ENCODE results near the gene SNX25.
A peak's percentile ranks its signal among the peaks of the same experiment; 100 is the strongest.

SNX25 gene

DNA sequence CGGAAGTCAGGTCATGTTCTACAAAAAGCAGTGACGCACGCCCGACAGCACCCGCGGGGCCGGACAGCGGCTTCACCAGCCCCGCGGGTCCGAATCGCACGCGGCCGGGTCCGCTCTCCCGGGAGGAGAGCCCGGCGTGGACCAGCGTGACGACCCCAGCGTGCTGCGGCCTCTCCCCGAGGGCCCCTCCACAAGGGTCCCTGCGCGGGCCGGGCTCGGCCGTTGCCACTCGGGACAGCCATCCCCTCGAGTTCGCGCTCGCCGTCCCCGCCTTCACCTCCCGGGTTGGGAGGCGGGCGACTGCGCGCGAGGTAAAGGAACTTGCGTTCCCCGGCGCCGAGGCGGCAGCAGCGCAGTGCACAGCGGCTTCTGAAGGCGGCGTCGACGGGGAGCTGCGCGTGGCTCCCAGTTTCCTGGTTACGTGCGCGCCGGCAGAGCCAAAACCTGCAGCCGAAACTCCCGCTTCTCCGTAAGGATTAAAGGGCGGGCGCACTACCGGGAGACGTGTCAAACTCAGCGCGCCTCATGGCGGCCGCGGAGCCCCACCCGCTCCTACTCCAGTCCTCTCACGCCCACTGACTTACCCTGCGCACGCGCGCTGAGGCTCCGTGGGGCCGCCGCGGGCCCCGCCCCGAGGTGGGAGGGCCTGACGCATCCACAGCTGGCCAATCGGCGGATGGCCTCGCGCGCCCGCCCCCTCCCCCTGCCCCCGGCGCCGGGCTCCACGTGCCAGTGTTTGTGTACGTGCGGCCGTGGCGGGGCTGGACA lies 186.7 kb downstream of the SNX25 start (continued):
- TF ChIP-seq, protein P1, sequence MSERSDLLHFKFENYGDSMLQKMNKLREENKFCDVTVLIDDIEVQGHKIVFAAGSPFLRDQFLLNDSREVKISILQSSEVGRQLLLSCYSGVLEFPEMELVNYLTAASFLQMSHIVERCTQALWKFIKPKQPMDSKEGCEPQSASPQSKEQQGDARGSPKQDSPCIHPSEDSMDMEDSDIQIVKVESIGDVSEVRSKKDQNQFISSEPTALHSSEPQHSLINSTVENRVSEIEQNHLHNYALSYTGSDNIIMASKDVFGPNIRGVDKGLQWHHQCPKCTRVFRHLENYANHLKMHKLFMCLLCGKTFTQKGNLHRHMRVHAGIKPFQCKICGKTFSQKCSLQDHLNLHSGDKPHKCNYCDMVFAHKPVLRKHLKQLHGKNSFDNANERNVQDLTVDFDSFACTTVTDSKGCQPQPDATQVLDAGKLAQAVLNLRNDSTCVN (tag by site-specific recombination; optimal IDR thresholded peaks at IDR 0.05), result peak; percentile 97
- peak; percentile 88; the same call in 1 of the 2 replicates for TF ChIP-seq ZEB2 (tag by site-specific recombination; IDR thresholded peaks at IDR 0.05)
- peak; percentile 77 for TF ChIP-seq SP2 (tag by site-specific recombination; IDR thresholded peaks at IDR 0.05)
- peak; percentile 53; the same call in 1 of the 2 replicates for TF ChIP-seq KLF8 (tag by site-specific recombination; IDR thresholded peaks at IDR 0.05)
- TF ChIP-seq, protein P2, sequence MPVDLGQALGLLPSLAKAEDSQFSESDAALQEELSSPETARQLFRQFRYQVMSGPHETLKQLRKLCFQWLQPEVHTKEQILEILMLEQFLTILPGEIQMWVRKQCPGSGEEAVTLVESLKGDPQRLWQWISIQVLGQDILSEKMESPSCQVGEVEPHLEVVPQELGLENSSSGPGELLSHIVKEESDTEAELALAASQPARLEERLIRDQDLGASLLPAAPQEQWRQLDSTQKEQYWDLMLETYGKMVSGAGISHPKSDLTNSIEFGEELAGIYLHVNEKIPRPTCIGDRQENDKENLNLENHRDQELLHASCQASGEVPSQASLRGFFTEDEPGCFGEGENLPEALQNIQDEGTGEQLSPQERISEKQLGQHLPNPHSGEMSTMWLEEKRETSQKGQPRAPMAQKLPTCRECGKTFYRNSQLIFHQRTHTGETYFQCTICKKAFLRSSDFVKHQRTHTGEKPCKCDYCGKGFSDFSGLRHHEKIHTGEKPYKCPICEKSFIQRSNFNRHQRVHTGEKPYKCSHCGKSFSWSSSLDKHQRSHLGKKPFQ (tag by site-specific recombination; IDR thresholded peaks at IDR 0.05), result no peak
- TF ChIP-seq ZNF654 (tag by site-specific recombination; IDR thresholded peaks at IDR 0.05; ENCODE audit: low read depth), result no peak
- TF ChIP-seq ZNF626 (tag by site-specific recombination; IDR thresholded peaks at IDR 0.05), result no peak
- TF ChIP-seq ZXDB (tag by site-specific recombination; IDR thresholded peaks at IDR 0.05), result peak; percentile 67
- peak; percentile 92 for TF ChIP-seq ZFP37 (tag by site-specific recombination; IDR thresholded peaks at IDR 0.05)
- TF ChIP-seq ZNF549 (tag by site-specific recombination; IDR thresholded peaks at IDR 0.05), result no peak
- TF ChIP-seq ZNF324 (tag by site-specific recombination; IDR thresholded peaks at IDR 0.05), result no peak; the same call in 1 of the 2 replicates
- TF ChIP-seq ZNF175 (tag by site-specific recombination; IDR thresholded peaks at IDR 0.05), result no peak
- TF ChIP-seq SP7 (tag by site-specific recombination; IDR thresholded peaks at IDR 0.05), result peak; percentile 70
- TF ChIP-seq, protein P3, sequence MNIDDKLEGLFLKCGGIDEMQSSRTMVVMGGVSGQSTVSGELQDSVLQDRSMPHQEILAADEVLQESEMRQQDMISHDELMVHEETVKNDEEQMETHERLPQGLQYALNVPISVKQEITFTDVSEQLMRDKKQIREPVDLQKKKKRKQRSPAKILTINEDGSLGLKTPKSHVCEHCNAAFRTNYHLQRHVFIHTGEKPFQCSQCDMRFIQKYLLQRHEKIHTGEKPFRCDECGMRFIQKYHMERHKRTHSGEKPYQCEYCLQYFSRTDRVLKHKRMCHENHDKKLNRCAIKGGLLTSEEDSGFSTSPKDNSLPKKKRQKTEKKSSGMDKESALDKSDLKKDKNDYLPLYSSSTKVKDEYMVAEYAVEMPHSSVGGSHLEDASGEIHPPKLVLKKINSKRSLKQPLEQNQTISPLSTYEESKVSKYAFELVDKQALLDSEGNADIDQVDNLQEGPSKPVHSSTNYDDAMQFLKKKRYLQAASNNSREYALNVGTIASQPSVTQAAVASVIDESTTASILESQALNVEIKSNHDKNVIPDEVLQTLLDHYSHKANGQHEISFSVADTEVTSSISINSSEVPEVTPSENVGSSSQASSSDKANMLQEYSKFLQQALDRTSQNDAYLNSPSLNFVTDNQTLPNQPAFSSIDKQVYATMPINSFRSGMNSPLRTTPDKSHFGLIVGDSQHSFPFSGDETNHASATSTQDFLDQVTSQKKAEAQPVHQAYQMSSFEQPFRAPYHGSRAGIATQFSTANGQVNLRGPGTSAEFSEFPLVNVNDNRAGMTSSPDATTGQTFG (tag by site-specific recombination; IDR thresholded peaks at IDR 0.05; ENCODE audit: borderline replicate concordance), result no peak
- TF ChIP-seq, protein P4, sequence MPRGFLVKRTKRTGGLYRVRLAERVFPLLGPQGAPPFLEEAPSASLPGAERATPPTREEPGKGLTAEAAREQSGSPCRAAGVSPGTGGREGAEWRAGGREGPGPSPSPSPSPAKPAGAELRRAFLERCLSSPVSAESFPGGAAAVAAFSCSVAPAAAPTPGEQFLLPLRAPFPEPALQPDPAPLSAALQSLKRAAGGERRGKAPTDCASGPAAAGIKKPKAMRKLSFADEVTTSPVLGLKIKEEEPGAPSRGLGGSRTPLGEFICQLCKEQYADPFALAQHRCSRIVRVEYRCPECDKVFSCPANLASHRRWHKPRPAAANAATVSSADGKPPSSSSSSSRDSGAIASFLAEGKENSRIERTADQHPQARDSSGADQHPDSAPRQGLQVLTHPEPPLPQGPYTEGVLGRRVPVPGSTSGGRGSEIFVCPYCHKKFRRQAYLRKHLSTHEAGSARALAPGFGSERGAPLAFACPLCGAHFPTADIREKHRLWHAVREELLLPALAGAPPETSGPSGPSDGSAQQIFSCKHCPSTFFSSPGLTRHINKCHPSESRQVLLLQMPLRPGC (tag by site-specific recombination; IDR thresholded peaks at IDR 0.05), result peak; percentile 74; the same call in 1 of the 2 replicates
- TF ChIP-seq, protein P5, sequence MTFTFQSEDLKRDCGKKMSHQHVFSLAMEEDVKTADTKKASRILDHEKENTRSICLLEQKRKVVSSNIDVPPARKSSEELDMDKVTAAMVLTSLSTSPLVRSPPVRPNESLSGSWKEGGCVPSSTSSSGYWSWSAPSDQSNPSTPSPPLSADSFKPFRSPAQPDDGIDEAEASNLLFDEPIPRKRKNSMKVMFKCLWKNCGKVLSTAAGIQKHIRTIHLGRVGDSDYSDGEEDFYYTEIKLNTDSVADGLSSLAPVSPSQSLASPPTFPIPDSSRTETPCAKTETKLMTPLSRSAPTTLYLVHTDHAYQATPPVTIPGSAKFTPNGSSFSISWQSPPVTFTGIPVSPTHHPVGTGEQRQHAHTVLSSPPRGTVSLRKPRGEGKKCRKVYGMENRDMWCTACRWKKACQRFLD (tag by site-specific recombination; IDR thresholded peaks at IDR 0.05), result no peak
- TF ChIP-seq, protein P6, sequence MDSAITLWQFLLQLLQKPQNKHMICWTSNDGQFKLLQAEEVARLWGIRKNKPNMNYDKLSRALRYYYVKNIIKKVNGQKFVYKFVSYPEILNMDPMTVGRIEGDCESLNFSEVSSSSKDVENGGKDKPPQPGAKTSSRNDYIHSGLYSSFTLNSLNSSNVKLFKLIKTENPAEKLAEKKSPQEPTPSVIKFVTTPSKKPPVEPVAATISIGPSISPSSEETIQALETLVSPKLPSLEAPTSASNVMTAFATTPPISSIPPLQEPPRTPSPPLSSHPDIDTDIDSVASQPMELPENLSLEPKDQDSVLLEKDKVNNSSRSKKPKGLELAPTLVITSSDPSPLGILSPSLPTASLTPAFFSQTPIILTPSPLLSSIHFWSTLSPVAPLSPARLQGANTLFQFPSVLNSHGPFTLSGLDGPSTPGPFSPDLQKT (IDR thresholded peaks at IDR 0.05; ENCODE audit: borderline replicate concordance, low read depth, low read length), result no peak
- TF ChIP-seq ZBTB48 (tag by site-specific recombination; IDR thresholded peaks at IDR 0.05), result peak; percentile 93
- no peak for TF ChIP-seq SCRT1 (tag by site-specific recombination; IDR thresholded peaks at IDR 0.05; ENCODE audit: borderline replicate concordance)
- TF ChIP-seq, protein P7, sequence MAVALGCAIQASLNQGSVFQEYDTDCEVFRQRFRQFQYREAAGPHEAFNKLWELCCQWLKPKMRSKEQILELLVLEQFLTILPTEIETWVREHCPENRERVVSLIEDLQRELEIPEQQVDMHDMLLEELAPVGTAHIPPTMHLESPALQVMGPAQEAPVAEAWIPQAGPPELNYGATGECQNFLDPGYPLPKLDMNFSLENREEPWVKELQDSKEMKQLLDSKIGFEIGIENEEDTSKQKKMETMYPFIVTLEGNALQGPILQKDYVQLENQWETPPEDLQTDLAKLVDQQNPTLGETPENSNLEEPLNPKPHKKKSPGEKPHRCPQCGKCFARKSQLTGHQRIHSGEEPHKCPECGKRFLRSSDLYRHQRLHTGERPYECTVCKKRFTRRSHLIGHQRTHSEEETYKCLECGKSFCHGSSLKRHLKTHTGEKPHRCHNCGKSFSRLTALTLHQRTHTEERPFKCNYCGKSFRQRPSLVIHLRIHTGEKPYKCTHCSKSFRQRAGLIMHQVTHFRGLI (tag by site-specific recombination; IDR thresholded peaks at IDR 0.05), result no peak
- TF ChIP-seq, protein P8, sequence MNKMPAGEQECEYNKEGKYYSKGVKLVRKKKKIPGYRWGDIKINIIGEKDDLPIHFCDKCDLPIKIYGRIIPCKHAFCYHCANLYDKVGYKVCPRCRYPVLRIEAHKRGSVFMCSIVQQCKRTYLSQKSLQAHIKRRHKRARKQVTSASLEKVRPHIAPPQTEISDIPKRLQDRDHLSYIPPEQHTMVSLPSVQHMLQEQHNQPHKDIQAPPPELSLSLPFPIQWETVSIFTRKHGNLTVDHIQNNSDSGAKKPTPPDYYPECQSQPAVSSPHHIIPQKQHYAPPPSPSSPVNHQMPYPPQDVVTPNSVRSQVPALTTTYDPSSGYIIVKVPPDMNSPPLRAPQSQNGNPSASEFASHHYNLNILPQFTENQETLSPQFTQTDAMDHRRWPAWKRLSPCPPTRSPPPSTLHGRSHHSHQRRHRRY (tag by site-specific recombination; IDR thresholded peaks at IDR 0.05), result no peak
- no peak for TF ChIP-seq ZNF184 (tag by site-specific recombination; IDR thresholded peaks at IDR 0.05)
- TF ChIP-seq SP3 (tag by site-specific recombination; IDR thresholded peaks at IDR 0.05), result peak; percentile 82
- no peak for TF ChIP-seq ZNF707 (tag by site-specific recombination; IDR thresholded peaks at IDR 0.05)
- no peak for TF ChIP-seq ZNF596 (tag by site-specific recombination; IDR thresholded peaks at IDR 0.05)
- TF ChIP-seq ZNF623 (tag by site-specific recombination; IDR thresholded peaks at IDR 0.05), result no peak
- no peak for TF ChIP-seq RBAK (tag by site-specific recombination; IDR thresholded peaks at IDR 0.05)
